ENCODE results near the gene ALPK3.

The ALPK3 gene

DNA sequence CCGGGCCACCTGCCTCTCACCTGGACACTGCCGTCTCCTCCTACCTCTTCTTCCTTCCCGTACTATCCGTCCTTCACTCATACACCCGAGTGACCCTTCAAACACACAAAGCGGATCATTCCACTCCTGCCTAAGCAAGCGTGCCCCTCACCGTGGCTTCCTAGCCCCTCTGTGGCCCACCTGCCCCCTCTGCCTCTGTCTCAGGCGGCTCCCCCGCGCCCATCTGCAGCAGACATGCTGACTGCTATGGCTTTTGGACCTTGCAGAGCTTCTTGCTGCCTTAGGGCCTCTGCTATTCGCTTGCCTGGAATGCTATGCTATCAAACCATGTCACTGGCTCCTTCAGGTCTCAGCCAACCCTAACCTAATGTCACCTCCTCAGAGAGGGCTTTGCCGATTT, 105.4 kb downstream of the ALPK3 start:
- DNase-seq: no peak

More for the DNA sequence above, 105.4 kb downstream of the ALPK3 start:
- ATAC-seq: no peak

Data from stimulated activated naive CD8-positive, alpha-beta T cell treated with anti-CD3 and anti-CD28 coated beads, Interleukin-15, Interleukin-2, amounts not matched to agents 100 U/mL and 50 U/mL, for 24 hours (primary cell).